ENCODE measurements around the gene ZBTB8OS. TPM values are rescaled to one million over a fixed set of nuclear protein-coding genes. Genes with fewer than 3 reads are reported as not detected.

The ZBTB8OS gene
- total and polyA plus RNA-seq, 9 of the 15 experiments (the other 6 are each of a cell fraction or from before 2014, with no cell fraction given), result 54.8 to 230 (median 107) TPM

DNA sequence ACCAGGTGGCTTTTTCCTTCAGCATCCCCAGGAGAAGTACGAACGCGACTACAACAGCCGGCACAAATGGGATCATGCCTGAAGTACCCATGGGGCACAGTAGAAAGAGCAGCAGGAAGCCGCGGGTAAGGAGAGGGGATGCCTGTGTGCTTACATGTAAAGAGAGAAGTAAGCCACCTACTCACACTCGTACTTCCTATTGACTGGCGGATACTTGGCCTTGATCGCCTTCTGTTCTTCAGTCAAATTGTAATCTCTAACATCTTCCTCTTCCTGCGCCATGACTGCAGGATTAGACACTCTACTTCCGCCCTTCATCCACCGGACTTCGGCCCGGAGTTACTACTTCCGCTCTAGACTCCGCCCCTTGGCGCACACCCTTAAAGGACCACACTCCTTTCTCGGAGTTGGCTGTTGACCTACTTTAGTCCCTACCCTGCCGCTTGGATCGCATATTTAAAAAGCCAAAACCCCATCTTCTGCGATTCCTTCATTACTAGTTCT lies at the start of gene ZBTB8OS (continued):
- TF ChIP-seq CBX1 (IDR thresholded peaks at IDR 0.05; ENCODE audit: low read depth) (no peak), PHB (CRISPR knock-in tag; IDR thresholded peaks at IDR 0.05) (no peak), RBFOX2 (IDR thresholded peaks at IDR 0.05; ENCODE audit: low read depth, low read length) (no peak), ZNF699 (CRISPR knock-in tag; IDR thresholded peaks at IDR 0.05; ENCODE audit: insufficient replicate concordance) (no peak), SMAD4 (CRISPR knock-in tag; conservative IDR thresholded peaks at IDR 0.05) (no peak), ZNF41 (CRISPR knock-in tag; conservative IDR thresholded peaks at IDR 0.05) (no peak), JUNB (CRISPR knock-in tag; conservative IDR thresholded peaks at IDR 0.05) (no peak), ZC3H11A (IDR thresholded peaks at IDR 0.05; ENCODE audit: low read depth, low read length) (no peak)
- TF ChIP-seq, protein P1, sequence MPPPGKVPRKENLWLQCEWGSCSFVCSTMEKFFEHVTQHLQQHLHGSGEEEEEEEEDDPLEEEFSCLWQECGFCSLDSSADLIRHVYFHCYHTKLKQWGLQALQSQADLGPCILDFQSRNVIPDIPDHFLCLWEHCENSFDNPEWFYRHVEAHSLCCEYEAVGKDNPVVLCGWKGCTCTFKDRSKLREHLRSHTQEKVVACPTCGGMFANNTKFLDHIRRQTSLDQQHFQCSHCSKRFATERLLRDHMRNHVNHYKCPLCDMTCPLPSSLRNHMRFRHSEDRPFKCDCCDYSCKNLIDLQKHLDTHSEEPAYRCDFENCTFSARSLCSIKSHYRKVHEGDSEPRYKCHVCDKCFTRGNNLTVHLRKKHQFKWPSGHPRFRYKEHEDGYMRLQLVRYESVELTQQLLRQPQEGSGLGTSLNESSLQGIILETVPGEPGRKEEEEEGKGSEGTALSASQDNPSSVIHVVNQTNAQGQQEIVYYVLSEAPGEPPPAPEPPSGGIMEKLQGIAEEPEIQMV (tag; conservative IDR thresholded peaks at IDR 0.05; ENCODE audit: low read depth), result no peak
- TF ChIP-seq, protein P2, sequence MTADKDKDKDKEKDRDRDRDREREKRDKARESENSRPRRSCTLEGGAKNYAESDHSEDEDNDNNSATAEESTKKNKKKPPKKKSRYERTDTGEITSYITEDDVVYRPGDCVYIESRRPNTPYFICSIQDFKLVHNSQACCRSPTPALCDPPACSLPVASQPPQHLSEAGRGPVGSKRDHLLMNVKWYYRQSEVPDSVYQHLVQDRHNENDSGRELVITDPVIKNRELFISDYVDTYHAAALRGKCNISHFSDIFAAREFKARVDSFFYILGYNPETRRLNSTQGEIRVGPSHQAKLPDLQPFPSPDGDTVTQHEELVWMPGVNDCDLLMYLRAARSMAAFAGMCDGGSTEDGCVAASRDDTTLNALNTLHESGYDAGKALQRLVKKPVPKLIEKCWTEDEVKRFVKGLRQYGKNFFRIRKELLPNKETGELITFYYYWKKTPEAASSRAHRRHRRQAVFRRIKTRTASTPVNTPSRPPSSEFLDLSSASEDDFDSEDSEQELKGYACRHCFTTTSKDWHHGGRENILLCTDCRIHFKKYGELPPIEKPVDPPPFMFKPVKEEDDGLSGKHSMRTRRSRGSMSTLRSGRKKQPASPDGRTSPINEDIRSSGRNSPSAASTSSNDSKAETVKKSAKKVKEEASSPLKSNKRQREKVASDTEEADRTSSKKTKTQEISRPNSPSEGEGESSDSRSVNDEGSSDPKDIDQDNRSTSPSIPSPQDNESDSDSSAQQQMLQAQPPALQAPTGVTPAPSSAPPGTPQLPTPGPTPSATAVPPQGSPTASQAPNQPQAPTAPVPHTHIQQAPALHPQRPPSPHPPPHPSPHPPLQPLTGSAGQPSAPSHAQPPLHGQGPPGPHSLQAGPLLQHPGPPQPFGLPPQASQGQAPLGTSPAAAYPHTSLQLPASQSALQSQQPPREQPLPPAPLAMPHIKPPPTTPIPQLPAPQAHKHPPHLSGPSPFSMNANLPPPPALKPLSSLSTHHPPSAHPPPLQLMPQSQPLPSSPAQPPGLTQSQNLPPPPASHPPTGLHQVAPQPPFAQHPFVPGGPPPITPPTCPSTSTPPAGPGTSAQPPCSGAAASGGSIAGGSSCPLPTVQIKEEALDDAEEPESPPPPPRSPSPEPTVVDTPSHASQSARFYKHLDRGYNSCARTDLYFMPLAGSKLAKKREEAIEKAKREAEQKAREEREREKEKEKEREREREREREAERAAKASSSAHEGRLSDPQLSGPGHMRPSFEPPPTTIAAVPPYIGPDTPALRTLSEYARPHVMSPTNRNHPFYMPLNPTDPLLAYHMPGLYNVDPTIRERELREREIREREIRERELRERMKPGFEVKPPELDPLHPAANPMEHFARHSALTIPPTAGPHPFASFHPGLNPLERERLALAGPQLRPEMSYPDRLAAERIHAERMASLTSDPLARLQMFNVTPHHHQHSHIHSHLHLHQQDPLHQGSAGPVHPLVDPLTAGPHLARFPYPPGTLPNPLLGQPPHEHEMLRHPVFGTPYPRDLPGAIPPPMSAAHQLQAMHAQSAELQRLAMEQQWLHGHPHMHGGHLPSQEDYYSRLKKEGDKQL (CRISPR knock-in tag; IDR thresholded peaks at IDR 0.05; ENCODE audit: borderline replicate concordance), result no peak
- TF ChIP-seq, protein P3, sequence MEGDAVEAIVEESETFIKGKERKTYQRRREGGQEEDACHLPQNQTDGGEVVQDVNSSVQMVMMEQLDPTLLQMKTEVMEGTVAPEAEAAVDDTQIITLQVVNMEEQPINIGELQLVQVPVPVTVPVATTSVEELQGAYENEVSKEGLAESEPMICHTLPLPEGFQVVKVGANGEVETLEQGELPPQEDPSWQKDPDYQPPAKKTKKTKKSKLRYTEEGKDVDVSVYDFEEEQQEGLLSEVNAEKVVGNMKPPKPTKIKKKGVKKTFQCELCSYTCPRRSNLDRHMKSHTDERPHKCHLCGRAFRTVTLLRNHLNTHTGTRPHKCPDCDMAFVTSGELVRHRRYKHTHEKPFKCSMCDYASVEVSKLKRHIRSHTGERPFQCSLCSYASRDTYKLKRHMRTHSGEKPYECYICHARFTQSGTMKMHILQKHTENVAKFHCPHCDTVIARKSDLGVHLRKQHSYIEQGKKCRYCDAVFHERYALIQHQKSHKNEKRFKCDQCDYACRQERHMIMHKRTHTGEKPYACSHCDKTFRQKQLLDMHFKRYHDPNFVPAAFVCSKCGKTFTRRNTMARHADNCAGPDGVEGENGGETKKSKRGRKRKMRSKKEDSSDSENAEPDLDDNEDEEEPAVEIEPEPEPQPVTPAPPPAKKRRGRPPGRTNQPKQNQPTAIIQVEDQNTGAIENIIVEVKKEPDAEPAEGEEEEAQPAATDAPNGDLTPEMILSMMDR (IDR thresholded peaks at IDR 0.05 in 2 of 3, conservative IDR thresholded peaks at IDR 0.05 in 1 of 3; ENCODE audit: insufficient read depth in 2 of 3, low read depth in 1 of 3, low read length in 3 of 3), result no peak
- TF ChIP-seq, protein P4, sequence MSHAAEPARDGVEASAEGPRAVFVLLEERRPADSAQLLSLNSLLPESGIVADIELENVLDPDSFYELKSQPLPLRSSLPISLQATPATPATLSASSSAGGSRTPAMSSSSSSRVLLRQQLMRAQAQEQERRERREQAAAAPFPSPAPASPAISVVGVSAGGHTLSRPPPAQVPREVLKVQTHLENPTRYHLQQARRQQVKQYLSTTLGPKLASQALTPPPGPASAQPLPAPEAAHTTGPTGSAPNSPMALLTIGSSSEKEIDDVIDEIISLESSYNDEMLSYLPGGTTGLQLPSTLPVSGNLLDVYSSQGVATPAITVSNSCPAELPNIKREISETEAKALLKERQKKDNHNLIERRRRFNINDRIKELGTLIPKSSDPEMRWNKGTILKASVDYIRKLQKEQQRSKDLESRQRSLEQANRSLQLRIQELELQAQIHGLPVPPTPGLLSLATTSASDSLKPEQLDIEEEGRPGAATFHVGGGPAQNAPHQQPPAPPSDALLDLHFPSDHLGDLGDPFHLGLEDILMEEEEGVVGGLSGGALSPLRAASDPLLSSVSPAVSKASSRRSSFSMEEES (CRISPR knock-in tag; IDR thresholded peaks at IDR 0.05), result no peak
- TF ChIP-seq, protein P5, sequence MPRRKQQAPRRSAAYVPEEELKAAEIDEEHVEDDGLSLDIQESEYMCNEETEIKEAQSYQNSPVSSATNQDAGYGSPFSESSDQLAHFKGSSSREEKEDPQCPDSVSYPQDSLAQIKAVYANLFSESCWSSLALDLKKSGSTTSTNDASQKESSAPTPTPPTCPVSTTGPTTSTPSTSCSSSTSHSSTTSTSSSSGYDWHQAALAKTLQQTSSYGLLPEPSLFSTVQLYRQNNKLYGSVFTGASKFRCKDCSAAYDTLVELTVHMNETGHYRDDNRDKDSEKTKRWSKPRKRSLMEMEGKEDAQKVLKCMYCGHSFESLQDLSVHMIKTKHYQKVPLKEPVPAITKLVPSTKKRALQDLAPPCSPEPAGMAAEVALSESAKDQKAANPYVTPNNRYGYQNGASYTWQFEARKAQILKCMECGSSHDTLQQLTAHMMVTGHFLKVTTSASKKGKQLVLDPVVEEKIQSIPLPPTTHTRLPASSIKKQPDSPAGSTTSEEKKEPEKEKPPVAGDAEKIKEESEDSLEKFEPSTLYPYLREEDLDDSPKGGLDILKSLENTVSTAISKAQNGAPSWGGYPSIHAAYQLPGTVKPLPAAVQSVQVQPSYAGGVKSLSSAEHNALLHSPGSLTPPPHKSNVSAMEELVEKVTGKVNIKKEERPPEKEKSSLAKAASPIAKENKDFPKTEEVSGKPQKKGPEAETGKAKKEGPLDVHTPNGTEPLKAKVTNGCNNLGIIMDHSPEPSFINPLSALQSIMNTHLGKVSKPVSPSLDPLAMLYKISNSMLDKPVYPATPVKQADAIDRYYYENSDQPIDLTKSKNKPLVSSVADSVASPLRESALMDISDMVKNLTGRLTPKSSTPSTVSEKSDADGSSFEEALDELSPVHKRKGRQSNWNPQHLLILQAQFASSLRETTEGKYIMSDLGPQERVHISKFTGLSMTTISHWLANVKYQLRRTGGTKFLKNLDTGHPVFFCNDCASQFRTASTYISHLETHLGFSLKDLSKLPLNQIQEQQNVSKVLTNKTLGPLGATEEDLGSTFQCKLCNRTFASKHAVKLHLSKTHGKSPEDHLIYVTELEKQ (CRISPR knock-in tag; IDR thresholded peaks at IDR 0.05), result no peak
